Panc1 (cell line): ENCODE data around the gene GPR173.
A peak's percentile ranks its signal among the peaks of the same experiment; 100 is the strongest.

Experiments
- POLR2AphosphoS5 ChIP-seq: IDR thresholded peaks from 2 replicates; pipeline ENCODE4 v1.6.1; 2012; ENCODE audit warnings: mild to moderate bottlenecking, low read depth, low read length, moderate library complexity
- SIN3A ChIP-seq: IDR thresholded peaks from 2 replicates; pipeline ENCODE4 v1.6.1; 2012; ENCODE audit warnings: low read depth, mild to moderate bottlenecking, low read length, moderate library complexity, borderline replicate concordance; ENCODE audit not compliant: insufficient read depth
- TCF7L2 ChIP-seq: IDR thresholded peaks from 2 replicates; pipeline ENCODE4 v1.6.1; 2011; ENCODE audit warnings: mild to moderate bottlenecking, low read depth, low read length, inconsistent platforms
- TF ChIP-seq, protein P1 (sequence below): fragments of 450-650 bp; IDR thresholded peaks from 2 replicates; pipeline ENCODE4 v1.5.1; 2017; ENCODE audit warnings: mild to moderate bottlenecking
- TF ChIP-seq, protein P2 (sequence below), 2 experiments: IDR thresholded peaks; 2 replicates each; pipeline ENCODE4 v1.6.1; 2011 to 2012; ENCODE audit warnings: low read depth in 2 of 2, control low read depth in 1 of 2, low read length in 1 of 2, mild to moderate bottlenecking in 1 of 2, moderate library complexity in 1 of 2; ENCODE audit not compliant: insufficient read depth in 1 of 2

DNA sequence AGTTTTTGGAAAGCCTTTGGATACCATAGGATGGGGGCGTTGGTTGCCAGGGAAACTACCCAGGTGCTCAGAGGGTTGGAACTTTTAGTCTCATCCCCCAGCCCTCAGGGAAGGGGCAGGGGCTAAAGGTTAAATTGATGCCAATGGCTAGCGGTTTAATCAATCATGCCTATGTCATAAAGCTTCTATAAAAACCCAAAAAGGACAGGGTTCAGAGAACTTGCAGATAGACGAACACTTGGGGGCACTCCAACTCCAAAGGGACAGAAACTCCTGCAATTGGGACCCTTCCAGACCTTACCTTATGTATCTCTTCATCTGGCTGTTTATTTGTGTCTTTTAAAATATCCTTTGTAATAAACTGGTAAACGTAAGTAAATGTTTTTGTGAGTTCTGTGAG is 30.0 kb upstream of the GPR173 start:
- TF ChIP-seq, protein P1, sequence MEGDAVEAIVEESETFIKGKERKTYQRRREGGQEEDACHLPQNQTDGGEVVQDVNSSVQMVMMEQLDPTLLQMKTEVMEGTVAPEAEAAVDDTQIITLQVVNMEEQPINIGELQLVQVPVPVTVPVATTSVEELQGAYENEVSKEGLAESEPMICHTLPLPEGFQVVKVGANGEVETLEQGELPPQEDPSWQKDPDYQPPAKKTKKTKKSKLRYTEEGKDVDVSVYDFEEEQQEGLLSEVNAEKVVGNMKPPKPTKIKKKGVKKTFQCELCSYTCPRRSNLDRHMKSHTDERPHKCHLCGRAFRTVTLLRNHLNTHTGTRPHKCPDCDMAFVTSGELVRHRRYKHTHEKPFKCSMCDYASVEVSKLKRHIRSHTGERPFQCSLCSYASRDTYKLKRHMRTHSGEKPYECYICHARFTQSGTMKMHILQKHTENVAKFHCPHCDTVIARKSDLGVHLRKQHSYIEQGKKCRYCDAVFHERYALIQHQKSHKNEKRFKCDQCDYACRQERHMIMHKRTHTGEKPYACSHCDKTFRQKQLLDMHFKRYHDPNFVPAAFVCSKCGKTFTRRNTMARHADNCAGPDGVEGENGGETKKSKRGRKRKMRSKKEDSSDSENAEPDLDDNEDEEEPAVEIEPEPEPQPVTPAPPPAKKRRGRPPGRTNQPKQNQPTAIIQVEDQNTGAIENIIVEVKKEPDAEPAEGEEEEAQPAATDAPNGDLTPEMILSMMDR = peak; percentile 22
- TF ChIP-seq SIN3A (no peak), POLR2AphosphoS5 (no peak), TCF7L2 (no peak)
- TF ChIP-seq, protein P2, sequence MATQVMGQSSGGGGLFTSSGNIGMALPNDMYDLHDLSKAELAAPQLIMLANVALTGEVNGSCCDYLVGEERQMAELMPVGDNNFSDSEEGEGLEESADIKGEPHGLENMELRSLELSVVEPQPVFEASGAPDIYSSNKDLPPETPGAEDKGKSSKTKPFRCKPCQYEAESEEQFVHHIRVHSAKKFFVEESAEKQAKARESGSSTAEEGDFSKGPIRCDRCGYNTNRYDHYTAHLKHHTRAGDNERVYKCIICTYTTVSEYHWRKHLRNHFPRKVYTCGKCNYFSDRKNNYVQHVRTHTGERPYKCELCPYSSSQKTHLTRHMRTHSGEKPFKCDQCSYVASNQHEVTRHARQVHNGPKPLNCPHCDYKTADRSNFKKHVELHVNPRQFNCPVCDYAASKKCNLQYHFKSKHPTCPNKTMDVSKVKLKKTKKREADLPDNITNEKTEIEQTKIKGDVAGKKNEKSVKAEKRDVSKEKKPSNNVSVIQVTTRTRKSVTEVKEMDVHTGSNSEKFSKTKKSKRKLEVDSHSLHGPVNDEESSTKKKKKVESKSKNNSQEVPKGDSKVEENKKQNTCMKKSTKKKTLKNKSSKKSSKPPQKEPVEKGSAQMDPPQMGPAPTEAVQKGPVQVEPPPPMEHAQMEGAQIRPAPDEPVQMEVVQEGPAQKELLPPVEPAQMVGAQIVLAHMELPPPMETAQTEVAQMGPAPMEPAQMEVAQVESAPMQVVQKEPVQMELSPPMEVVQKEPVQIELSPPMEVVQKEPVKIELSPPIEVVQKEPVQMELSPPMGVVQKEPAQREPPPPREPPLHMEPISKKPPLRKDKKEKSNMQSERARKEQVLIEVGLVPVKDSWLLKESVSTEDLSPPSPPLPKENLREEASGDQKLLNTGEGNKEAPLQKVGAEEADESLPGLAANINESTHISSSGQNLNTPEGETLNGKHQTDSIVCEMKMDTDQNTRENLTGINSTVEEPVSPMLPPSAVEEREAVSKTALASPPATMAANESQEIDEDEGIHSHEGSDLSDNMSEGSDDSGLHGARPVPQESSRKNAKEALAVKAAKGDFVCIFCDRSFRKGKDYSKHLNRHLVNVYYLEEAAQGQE (IDR thresholded peaks at IDR 0.05; ENCODE audit: insufficient read depth in 1 of 2, low read depth in 2 of 2, low read length in 1 of 2) = no peak
